ENCODE measurements around the gene TIMM22.

- TF ChIP-seq POLR2AphosphoS5 (IDR thresholded peaks at IDR 0.05; ENCODE audit: low read depth, low read length) (no peak), POLR2A (IDR thresholded peaks at IDR 0.05; ENCODE audit: low read depth, low read length) (no peak)
Measured at GRCh38 chr17:1050996-1051925, 54.3 kb downstream of the TIMM22 start.
